IPS-20b (cell line): ENCODE data around the gene MFSD6L.

ENCODE experiments used
- H3K27ac ChIP-seq: one replicate; pipeline ENCODE4 v1.5.1; 2013; ENCODE audit warnings: low read length
- H3K27me3 ChIP-seq: 2 replicates; pipeline ENCODE4 v1.6.1; 2013; ENCODE audit warnings: mild to moderate bottlenecking, low read length, inconsistent platforms; ENCODE audit not compliant: insufficient read depth
- H3K36me3 ChIP-seq: 2 replicates; pipeline ENCODE4 v1.6.1; 2013; ENCODE audit warnings: low read depth, mild to moderate bottlenecking, inconsistent platforms, low read length, moderate library complexity; ENCODE audit not compliant: insufficient read depth
- H3K4me1 ChIP-seq: 2 replicates; pipeline ENCODE4 v1.6.1; 2013; ENCODE audit warnings: mild to moderate bottlenecking, control low read depth, inconsistent platforms, low read length, moderate library complexity; ENCODE audit not compliant: insufficient read depth
- H3K4me3 ChIP-seq: 2 replicates; pipeline ENCODE4 v1.5.1; 2013; ENCODE audit warnings: mild to moderate bottlenecking, low read length, inconsistent platforms
- H3K9ac ChIP-seq: 2 replicates; pipeline ENCODE4 v1.6.1; 2013; ENCODE audit warnings: low read depth, mild to moderate bottlenecking, inconsistent platforms, low read length, moderate library complexity
- H3K9me3 ChIP-seq: 2 replicates; pipeline ENCODE4 v1.6.1; 2013; ENCODE audit warnings: mild to moderate bottlenecking, low read depth, low read length, inconsistent platforms; ENCODE audit not compliant: insufficient read depth

The MFSD6L gene

DNA sequence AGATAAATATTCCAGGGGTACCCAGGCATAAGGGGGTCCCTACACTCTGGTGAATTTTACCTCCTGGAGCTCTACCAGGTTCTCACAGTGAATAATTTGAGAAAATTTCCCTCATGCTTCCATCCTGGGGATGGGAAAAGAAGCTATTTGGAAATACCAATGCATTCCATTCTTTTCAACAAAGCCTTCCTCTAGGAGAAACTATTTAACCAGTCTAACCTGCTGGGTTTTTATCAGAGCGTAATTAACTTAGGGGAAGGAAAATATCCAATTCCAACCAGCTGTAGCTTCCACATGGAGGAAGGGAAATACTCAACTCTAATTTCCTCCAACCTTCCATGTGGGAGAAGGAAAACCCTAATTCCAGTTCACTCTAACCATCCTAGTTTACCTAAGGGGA lies 17.0 kb downstream of the MFSD6L start:
- Histone ChIP-seq H3K9ac (peak overlapping the region; percentile 21; the same call in 1 of the 2 replicates), H3K27ac (no peak overlapping the region), H3K4me3 (peak overlapping the region; percentile 18; the same call in 1 of the 2 replicates), H3K4me1 (peaks cover 9% of the 10 kb centered on the region; the same call in 1 of the 2 replicates), H3K36me3 (no peaks in the 10 kb centered on the region), H3K27me3 (no peaks in the 10 kb centered on the region), H3K9me3 (no peaks in the 10 kb centered on the region)

DNA sequence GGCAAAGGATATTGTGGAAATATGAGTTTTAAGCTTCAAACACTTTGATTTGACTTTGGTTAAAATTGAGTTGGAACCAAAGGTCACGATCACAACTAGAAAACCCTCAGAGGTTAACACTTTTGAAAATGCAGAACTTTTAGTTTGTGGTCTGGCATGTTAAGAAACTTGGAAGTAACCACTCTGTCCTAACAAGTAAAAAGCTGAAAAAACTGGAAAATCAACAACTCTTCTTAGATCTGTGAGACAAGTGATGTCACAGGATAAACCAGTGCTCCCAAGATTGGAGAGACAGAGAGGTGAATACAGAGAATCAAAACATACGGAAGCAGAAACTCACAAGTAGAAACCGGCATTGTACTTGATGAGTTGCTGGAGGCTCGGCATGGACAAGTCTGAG lies 17.4 kb downstream of the MFSD6L start:
- Histone ChIP-seq H3K9ac (peak overlapping the region; percentile 21; the same call in 1 of the 2 replicates), H3K36me3 (no peaks in the 10 kb centered on the region), H3K27ac (no peak overlapping the region), H3K27me3 (no peaks in the 10 kb centered on the region), H3K4me3 (0 out of 2 replicates have a peak overlapping the region, but pooled peaks have one; percentile 18), H3K9me3 (no peaks in the 10 kb centered on the region), H3K4me1 (peaks cover 9% of the 10 kb centered on the region; the same call in 1 of the 2 replicates)

DNA sequence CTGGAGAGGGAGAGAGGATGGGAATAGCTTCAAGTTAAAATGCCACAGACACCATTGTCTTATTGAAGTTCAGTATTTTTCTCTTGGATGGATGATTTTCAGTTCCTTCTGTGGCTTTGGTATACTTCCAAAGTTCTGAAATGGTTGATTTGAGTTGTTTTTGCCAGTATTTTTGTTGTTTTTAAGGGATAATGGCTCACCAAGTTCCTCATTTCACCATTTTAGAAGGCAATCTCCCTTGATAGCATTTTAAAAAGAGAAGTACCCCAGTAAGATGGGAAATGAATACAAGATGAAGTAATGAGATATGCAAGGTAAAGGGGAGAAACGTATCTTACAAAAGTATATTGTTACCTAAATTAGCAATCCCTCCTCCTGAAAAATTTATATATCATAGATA lies 22.3 kb downstream of the MFSD6L start:
- Histone ChIP-seq H3K9me3 (no peaks in the 10 kb centered on the region), H3K4me3 (no peak overlapping the region), H3K4me1 (peaks cover 2% of the 10 kb centered on the region; the same call in 1 of the 2 replicates), H3K27ac (no peak overlapping the region), H3K36me3 (no peaks in the 10 kb centered on the region), H3K9ac (no peak overlapping the region), H3K27me3 (no peaks in the 10 kb centered on the region)

DNA sequence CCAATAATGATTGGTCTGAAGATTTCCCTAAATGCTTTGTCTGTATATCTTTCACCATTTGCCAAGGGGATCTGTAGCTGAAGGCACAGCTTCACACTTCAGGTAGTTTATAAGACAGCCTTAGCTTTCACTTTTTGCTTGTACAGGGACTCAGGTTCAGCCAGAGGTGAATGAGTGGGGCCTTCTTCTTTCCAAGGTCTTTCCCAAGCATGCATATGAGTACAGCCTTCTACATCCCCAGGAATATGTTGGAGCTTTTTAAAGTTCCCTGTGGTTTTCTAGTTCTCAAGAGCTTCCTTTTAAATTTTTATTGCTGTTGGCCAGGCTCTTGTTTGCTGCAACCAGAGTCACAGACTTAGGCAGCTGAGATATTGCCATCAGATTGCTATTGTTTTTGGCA lies 22.9 kb downstream of the MFSD6L start:
- Histone ChIP-seq H3K36me3 (no peaks in the 10 kb centered on the region), H3K9me3 (no peaks in the 10 kb centered on the region), H3K4me1 (no peaks in the 10 kb centered on the region), H3K9ac (no peak overlapping the region), H3K27ac (no peak overlapping the region), H3K27me3 (no peaks in the 10 kb centered on the region), H3K4me3 (no peak overlapping the region)

DNA sequence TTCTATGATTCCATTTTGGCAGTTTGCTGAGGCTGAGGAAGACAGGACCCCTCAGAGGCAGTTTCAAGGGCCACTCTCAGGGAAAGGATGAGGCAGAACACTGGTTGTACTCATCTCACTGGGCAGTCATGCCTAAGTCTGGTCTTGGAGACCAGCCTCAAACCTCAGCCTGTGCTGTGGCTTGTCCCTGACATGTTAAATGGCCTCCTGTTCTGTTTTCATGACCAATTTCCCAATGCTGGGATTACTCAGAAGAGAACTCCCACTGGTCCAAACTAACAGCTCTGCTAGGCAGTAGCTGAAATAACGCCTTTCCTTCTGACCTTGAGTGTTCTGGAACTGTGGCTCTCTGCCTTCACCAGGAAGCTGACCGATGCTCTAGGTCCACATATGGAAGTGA lies 32.4 kb downstream of the MFSD6L start:
- Histone ChIP-seq H3K4me1 (no peaks in the 10 kb centered on the region), H3K9ac (no peak overlapping the region), H3K9me3 (no peaks in the 10 kb centered on the region; the same call in 1 of the 2 replicates), H3K36me3 (no peaks in the 10 kb centered on the region), H3K27me3 (no peaks in the 10 kb centered on the region), H3K27ac (no peak overlapping the region), H3K4me3 (no peak overlapping the region)

DNA sequence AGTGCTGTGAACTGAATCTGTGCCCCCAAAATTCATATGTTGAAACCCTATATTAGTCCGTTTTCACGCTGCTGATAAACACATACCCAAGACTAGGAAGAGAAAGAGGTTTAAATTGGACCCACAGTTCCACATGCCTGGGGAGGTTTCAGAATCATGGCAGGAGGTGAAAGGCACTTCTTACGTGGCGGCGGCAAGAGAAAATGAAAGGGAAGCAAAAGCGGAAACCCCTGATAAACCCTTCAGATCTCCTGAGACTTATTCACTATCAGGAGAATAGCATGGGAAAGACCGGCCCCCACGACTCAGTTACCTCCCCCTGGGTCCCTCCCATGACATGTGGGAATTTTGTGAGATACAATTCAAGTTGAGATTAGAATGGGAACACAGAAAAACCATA lies 37.2 kb downstream of the MFSD6L start:
- Histone ChIP-seq H3K27ac (no peak overlapping the region), H3K4me1 (no peaks in the 10 kb centered on the region), H3K9ac (no peak overlapping the region), H3K27me3 (no peaks in the 10 kb centered on the region), H3K9me3 (no peaks in the 10 kb centered on the region; the same call in 1 of the 2 replicates), H3K4me3 (no peak overlapping the region), H3K36me3 (no peaks in the 10 kb centered on the region)

DNA sequence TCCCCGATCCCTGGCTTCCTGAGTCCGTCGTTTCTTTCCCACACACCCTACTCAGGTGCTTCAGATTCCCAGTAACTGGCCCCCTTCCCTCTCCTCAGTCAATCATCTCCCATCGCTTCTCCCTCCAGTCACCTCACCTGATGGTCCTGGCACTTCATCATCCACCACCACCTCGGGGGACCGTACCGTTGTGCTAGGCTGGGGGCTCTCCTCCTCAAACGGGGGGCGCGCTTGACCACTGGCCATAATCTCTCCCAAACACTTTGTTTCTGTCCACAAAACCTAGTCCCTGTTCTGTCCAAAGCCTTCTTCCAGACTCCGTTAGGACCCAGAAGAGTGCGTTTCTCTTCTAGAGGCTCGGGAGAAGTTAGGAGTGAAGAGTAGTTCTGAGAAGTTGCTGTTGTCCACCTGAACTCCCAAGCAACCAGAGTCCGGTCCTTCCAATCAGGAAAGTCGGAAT lies 41.0 kb downstream of the MFSD6L start, which contains the start of gene SPDYE4:
Gene SPDYE4 (minus strand): TSS at position 410 of the 460 bp plus-strand sequence. CDS start 164 bp downstream, at position 246.
- Histone ChIP-seq H3K4me1 (no peaks in the 10 kb centered on the region), H3K9ac (no peak within 1 kb of the TSS), H3K27me3 (no peaks in the 10 kb centered on the region), H3K27ac (no peak within 1 kb of the TSS), H3K4me3 (no peak within 1 kb of the TSS), H3K36me3 (no peaks in the 10 kb centered on the region), H3K9me3 (no peaks in the 10 kb centered on the region; the same call in 1 of the 2 replicates)

DNA sequence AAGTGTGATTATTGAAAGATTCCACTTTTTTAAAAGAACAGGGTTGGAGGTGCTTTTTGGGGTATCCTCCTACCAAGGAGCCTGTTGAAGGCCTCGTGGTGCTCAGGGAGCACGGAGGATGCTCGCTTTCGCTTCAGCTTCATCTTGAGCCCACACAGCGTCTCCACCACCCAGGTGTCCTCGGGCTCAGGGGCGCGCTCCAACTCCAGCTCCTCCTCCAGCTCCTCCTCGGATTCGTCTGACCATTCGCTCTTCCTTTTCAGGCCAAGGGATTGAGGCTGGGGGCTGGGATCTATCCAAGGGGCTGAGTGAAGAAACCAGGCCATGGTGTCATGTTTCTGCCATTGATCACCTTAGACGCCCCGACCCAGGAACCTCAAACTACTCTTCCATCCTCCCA lies 42.0 kb downstream of the MFSD6L start:
- H3K4me3 ChIP-seq: no peak overlapping the region
- no peaks in the 10 kb centered on the region for H3K4me1 ChIP-seq
- H3K9me3 ChIP-seq: no peaks in the 10 kb centered on the region; the same call in 1 of the 2 replicates
- H3K9ac ChIP-seq: no peak overlapping the region
- no peaks in the 10 kb centered on the region for H3K36me3 ChIP-seq
- no peak overlapping the region for H3K27ac ChIP-seq
- H3K27me3 ChIP-seq: no peaks in the 10 kb centered on the region

DNA sequence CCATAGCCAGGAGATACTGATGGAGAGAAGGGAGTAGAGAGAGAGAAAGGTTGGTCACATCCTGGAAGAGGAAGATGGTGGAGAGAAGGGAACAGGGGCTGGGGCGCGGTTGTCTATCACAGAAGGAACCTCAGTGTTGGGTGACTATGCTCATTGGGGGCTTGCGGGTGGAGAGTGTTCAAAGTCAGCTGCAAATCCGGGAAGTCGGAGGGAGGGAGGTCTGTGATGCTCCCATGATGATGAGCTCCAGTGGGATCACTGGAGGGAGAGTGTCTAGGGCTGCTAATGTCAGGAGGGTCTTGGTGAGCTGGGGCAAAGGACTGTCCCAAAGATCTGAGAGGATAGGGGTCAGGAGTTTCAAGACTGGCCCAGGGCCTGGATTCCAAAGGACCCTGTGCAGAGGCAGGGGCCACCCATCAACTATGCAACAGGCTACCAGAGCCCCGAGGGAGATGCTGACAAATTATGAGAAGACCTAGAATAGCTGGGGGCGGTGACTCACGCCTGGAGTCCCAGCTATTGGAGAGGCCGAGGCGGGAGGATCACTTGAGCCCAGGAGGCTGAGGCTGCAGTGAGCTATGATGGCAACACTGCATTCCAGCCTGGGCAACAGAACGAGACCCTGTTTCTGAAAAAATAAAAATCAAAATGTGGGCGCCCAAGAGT lies 43.4 kb downstream of the MFSD6L start:
- H3K4me1 ChIP-seq: no peaks in the 10 kb centered on the region
- H3K27ac ChIP-seq: no peak overlapping the region
- no peaks in the 10 kb centered on the region for H3K36me3 ChIP-seq
- H3K27me3 ChIP-seq: no peaks in the 10 kb centered on the region
- no peaks in the 10 kb centered on the region for H3K9me3 ChIP-seq
- no peak overlapping the region for H3K9ac ChIP-seq
- H3K4me3 ChIP-seq: no peak overlapping the region

DNA sequence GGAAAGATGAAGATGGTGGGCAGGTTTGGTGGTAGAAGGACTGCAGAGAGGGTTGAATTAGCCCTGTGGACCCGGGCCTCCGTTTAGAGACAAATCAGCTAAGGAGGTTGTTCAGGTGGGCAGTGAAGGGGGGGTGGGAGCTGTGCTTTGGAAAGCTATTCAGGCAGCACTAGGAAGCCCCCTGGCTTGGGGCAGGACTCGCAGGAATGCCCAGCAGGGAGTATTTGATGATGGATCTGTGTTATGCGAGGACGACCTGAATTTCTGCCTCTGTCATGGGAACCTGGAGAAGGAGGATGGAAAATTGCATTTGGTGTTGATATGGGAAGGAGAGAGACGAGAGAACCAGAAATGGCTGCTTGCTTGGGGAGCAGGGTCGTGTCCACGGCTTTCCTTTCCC lies 44.3 kb downstream of the MFSD6L start:
- Histone ChIP-seq H3K4me1 (no peaks in the 10 kb centered on the region), H3K9me3 (no peaks in the 10 kb centered on the region), H3K36me3 (no peaks in the 10 kb centered on the region), H3K27ac (no peak overlapping the region), H3K4me3 (no peak overlapping the region), H3K27me3 (no peaks in the 10 kb centered on the region), H3K9ac (no peak overlapping the region)

DNA sequence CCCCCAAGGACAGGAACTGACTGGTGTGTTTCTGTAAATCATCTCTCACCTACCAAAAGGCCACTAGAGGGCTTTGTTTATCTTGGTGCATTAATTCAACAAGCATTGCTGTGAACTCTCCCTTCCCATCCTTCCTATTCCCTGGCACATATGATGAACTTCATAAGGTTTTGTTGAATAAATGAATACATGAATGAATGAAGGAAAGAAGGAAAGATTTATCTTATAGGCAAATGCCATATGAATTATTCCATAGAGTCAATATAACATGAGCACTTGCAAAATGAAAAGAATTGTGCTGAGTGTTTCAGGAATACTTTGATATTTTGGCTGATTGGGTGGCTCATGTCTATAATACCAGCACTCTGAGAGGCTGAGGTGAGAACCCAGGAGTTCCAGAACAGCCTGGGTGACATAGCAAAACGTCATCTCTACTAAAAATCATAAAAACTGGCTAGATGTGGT lies 45.2 kb downstream of the MFSD6L start:
- no peaks in the 10 kb centered on the region for H3K4me1 ChIP-seq
- H3K4me3 ChIP-seq: no peak overlapping the region
- no peaks in the 10 kb centered on the region for H3K36me3 ChIP-seq
- H3K9ac ChIP-seq: no peak overlapping the region
- no peaks in the 10 kb centered on the region for H3K27me3 ChIP-seq
- no peaks in the 10 kb centered on the region for H3K9me3 ChIP-seq
- H3K27ac ChIP-seq: no peak overlapping the region
